HG03139 (cell line): ENCODE results near the gene GLTP.
"Not testable (repeated sequence)": the region's sequence is repeated elsewhere in the genome, so short reads cannot be mapped to it uniquely, and the experiment has no call there.

Experiments
- ATAC-seq: cut with Tn5 transposase; IDR thresholded peaks from one replicate; pipeline ENCODE4 v1.9.1; 2021; ENCODE audit not compliant: unreplicated experiment

The GLTP gene

GRCh38 chr12:109878749-109879148, 1.6 kb downstream of the GLTP start:
- no peak for ATAC-seq

- no peak for ATAC-seq
These were observed 2.1 kb downstream of the GLTP start for GRCh38 chr12:109878247-109878625.

- no peak for ATAC-seq
These were observed 2.7 kb downstream of the GLTP start for GRCh38 chr12:109877504-109878246.

GRCh38 chr12:109876406-109876805, 3.9 kb downstream of the GLTP start:
- ATAC-seq, result no peak

GRCh38 chr12:109875572-109876131, 4.7 kb downstream of the GLTP start:
- ATAC-seq, result no peak

GRCh38 chr12:109873653-109874052, 6.7 kb downstream of the GLTP start:
- ATAC-seq, result no peak

- ATAC-seq, result no peak
These were observed 8.6 kb downstream of the GLTP start for GRCh38 chr12:109871668-109872314.

- ATAC-seq, result no peak
These were observed 9.7 kb downstream of the GLTP start for GRCh38 chr12:109870648-109871047.

GRCh38 chr12:109868182-109869051, 11.9 kb downstream of the GLTP start:
- ATAC-seq, result no peak

- ATAC-seq, result no peak
These were observed 15.4 kb downstream of the GLTP start for GRCh38 chr12:109864916-109865315.

GRCh38 chr12:109863847-109864712, 16.3 kb downstream of the GLTP start:
- no peak for ATAC-seq

- ATAC-seq, result not testable (repeated sequence)
These were observed 17.9 kb downstream of the GLTP start for GRCh38 chr12:109862491-109862890.

- ATAC-seq, result no peak
These were observed 18.5 kb downstream of the GLTP start for GRCh38 chr12:109861689-109862314.

GRCh38 chr12:109860977-109861376, 19.4 kb downstream of the GLTP start:
- ATAC-seq, result no peak

- ATAC-seq, result no peak
These were observed 21.6 kb downstream of the GLTP start for GRCh38 chr12:109858764-109859163.

GRCh38 chr12:109857715-109858114, 22.6 kb downstream of the GLTP start:
- ATAC-seq, result no peak

GRCh38 chr12:109855377-109855776, 25.0 kb downstream of the GLTP start:
- ATAC-seq, result no peak

GRCh38 chr12:109850518-109850917, 29.8 kb downstream of the GLTP start:
- not testable (repeated sequence) for ATAC-seq

GRCh38 chr12:109847142-109847735, 33.1 kb downstream of the GLTP start:
- no peak for ATAC-seq

- ATAC-seq, result no peak
These were observed 34.5 kb downstream of the GLTP start for GRCh38 chr12:109845824-109846205.
